ENCODE results near the gene SPEF1. TPM values are rescaled to one million over a fixed set of nuclear protein-coding genes. Genes with fewer than 3 reads are reported as not detected.
A peak's percentile ranks its signal among the peaks of the same experiment; 100 is the strongest.

SPEF1 gene
- total RNA-seq, 3 donors from 2014 or later, result 0.33 to 0.88 TPM; not detected in 1

DNA sequence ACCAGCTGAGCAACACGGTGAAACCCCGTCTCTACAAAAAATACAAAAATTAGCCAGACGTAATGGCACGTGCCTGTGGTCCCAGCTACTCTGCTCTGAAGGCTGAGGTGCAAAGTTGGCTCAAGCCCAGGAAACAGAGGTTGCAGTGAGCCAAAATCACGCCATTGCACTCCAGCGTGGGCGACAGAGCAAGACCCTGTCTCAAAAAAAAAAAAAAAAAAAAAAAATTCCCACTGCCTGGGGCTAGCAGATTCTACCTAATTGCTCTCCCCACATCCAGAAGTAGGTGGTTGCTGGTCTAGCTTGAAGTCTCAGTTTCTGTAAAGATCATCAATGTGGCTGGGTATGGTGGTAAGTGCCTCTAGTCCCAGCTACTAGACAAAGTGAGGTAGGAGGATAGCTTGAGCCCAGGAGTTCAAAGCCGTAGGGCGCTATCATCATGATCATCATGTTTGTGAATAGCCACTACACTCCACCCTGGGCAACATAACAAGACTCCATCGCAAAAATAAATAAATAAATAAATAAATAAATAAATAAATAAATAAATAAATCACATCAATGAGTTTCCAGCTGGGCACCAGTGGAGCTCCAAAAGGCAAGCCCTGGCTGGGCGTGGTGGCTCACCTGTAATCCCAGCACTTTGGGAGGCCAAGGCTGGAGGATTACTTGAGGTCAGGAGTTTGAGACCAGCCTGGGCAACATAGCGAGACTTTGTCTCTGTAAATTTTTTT is 32.8 kb upstream of the SPEF1 start:
- Histone ChIP-seq H3K27ac (peak overlapping the region; percentile 88 to 94), H3K27me3 (no peaks in the 10 kb centered on the region), H3K4me1 (peaks cover 4 to 8% of the 10 kb centered on the region in 2 donors), H3K36me3 (no peaks in the 10 kb centered on the region), H3K4me3 (no peak overlapping the region), H3K9me3 (no peaks in the 10 kb centered on the region)
- no peak for DNase-seq (ENCODE audit: low spot score in 2 of 2)
- TF ChIP-seq POLR2AphosphoS5 (IDR thresholded peaks at IDR 0.05) (no peak), POLR2A (IDR thresholded peaks at IDR 0.05) (no peak)
- TF ChIP-seq, protein P1, sequence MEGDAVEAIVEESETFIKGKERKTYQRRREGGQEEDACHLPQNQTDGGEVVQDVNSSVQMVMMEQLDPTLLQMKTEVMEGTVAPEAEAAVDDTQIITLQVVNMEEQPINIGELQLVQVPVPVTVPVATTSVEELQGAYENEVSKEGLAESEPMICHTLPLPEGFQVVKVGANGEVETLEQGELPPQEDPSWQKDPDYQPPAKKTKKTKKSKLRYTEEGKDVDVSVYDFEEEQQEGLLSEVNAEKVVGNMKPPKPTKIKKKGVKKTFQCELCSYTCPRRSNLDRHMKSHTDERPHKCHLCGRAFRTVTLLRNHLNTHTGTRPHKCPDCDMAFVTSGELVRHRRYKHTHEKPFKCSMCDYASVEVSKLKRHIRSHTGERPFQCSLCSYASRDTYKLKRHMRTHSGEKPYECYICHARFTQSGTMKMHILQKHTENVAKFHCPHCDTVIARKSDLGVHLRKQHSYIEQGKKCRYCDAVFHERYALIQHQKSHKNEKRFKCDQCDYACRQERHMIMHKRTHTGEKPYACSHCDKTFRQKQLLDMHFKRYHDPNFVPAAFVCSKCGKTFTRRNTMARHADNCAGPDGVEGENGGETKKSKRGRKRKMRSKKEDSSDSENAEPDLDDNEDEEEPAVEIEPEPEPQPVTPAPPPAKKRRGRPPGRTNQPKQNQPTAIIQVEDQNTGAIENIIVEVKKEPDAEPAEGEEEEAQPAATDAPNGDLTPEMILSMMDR (IDR thresholded peaks at IDR 0.05), result no peak
- intact Hi-C loops (cut with DNase I; ENCODE audit: low total_unique reads), result loop anchor here (10.0 kb wide), 1 partner anchor 121 kb away; no protein-coding TSS in a partner anchor

DNA sequence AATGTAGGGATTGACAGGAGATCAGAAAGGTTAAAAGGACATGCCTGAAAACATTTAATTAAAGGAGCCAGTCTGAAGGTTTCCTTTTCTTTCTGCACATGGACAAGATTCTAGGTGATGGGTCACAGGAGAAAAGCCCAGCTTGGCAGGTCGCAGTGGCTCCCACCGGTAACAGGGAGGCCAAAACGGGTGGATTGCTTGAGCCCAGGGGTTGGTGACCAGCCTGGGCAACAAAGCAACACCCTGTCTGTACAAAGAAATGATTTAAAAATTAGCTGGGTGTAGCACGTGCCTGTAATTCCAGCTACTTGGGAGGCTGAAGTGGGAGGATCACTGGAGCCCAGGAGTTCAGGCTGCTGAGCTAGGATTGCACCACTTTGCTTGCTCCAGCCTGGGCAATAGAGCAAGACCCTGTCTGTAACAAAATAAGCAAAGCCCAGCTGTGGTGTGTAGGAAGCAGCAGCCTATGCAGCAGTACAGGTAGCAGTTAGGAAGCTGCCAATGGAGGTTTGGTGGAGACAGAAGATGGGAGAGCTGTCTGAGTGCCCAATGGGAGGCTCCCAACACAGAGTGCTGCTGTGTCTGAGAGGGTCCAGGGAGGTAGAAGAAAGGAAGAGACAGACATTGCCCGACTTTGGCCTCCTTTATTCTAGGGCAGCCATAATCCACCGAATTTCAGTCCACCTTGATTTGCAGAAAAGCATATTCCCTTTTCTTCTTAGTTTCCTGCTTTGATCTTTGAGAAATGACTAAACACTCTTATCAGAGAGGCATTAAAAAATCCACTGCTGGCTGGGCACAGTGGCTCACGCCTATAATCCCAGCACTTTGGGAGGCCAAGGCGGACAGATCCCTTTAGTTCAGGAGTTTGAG is 32.0 kb upstream of the SPEF1 start:
- intact Hi-C loops (cut with DNase I; ENCODE audit: low total_unique reads), result loop anchor here (10.0 kb wide), 1 partner anchor 122 kb away; no protein-coding TSS in a partner anchor
- Histone ChIP-seq H3K36me3 (no peaks in the 10 kb centered on the region), H3K27ac (peak overlapping the region; percentile 88 to 94), H3K4me3 (no peak overlapping the region), H3K4me1 (peaks cover 4 to 8% of the 10 kb centered on the region in 2 donors), H3K9me3 (no peaks in the 10 kb centered on the region), H3K27me3 (no peaks in the 10 kb centered on the region)
- TF ChIP-seq POLR2AphosphoS5 (IDR thresholded peaks at IDR 0.05), result no peak
- TF ChIP-seq, protein P1 (IDR thresholded peaks at IDR 0.05), result no peak
- no peak for TF ChIP-seq POLR2A (IDR thresholded peaks at IDR 0.05)
- DNase-seq (ENCODE audit: low spot score in 2 of 2), result no peak

- TF ChIP-seq POLR2A (IDR thresholded peaks at IDR 0.05), result no peak
- TF ChIP-seq POLR2AphosphoS5 (IDR thresholded peaks at IDR 0.05), result no peak
- TF ChIP-seq, protein P1 (IDR thresholded peaks at IDR 0.05), result no peak
- DNase-seq (ENCODE audit: low spot score in 2 of 2), result no peak
- no peaks in the 10 kb centered on the region for H3K9me3 ChIP-seq
- peak overlapping the region in 1 of 3 donors; percentile 61 for H3K4me3 ChIP-seq
- H3K4me1 ChIP-seq, result peaks cover 9 to 11% of the 10 kb centered on the region in 2 donors
- peak overlapping the region; percentile 88 to 94 for H3K27ac ChIP-seq
- intact Hi-C loops (cut with DNase I; ENCODE audit: low total_unique reads), result loop anchor here (10.0 kb wide), 1 partner anchor 123 kb away; no protein-coding TSS in a partner anchor
- H3K27me3 ChIP-seq, result no peaks in the 10 kb centered on the region
- no peaks in the 10 kb centered on the region for H3K36me3 ChIP-seq
Observed at GRCh38 chr20:3812259-3812681, 31.0 kb upstream of the SPEF1 start.

DNA sequence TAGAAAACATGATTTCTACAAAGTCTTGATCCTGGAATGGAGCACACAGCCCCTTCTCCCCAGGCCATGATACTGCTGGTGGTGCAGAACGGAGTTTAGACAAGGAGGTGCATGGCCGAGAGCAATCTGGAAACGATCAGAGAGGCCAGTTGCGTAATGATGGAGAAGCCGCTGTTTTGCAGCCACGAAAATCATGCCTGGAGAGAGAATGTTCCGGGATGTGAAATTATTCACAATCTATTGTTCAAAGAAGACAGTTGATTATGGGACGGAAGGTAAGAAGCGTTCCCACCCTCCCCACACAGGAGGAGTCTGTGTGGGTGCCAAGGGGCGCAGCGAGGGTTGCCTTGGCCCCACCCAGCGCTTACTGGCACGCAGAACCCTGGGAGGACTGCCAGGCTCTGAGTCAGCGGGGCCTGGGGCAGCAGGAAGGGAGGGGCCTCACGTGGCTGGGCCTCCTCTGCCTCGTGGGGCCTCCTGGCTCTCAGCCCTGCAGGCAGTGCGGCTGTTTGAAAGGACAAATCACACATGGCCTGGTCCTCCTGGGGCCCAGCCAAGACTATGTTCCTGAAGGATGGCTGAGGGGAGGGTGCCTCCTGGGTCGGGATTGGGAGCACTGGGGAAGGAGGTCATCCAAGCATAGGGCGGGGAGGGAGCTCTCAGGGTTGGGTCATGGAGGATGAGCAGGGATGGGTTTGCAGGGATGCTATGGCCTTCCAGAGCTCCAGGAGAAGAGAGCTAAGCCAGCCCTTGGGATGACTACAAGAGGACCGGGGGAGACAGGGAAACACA is 30.4 kb upstream of the SPEF1 start:
- H3K9me3 ChIP-seq, result no peaks in the 10 kb centered on the region
- peak; percentile 98 to 99 for DNase-seq (ENCODE audit: low spot score in 2 of 2)
- intact Hi-C loops (cut with DNase I; ENCODE audit: low total_unique reads), result loop anchor here (10.0 kb wide), 1 partner anchor 123 kb away; no protein-coding TSS in a partner anchor
- no peaks in the 10 kb centered on the region for H3K27me3 ChIP-seq
- peak overlapping the region; percentile 28 to 61 (median 45) for H3K4me3 ChIP-seq
- H3K4me1 ChIP-seq, result peaks cover 13 to 17% of the 10 kb centered on the region in 2 donors
- H3K27ac ChIP-seq, result peak overlapping the region; percentile 88 to 94
- H3K36me3 ChIP-seq, result no peaks in the 10 kb centered on the region
- TF ChIP-seq, protein P1 (IDR thresholded peaks at IDR 0.05), result no peak
- TF ChIP-seq POLR2A (IDR thresholded peaks at IDR 0.05) (peak; percentile 38), POLR2AphosphoS5 (IDR thresholded peaks at IDR 0.05) (peak; percentile 98 to 100 (median 99))

Data from breast epithelium (tissue), 4 donors.